SK-N-MC (cell line): ENCODE measurements around the gene CPSF7.
"Not testable (repeated sequence)": the region's sequence is repeated elsewhere in the genome, so short reads cannot be mapped to it uniquely, and the experiment has no call there.

Source experiments
- EZH2 ChIP-seq: fragments of 200-600 bp; sonication (generic); IDR thresholded peaks from one replicate; pipeline ENCODE4 v1.6.1; 2017; ENCODE audit warnings: antibody characterized with exemption
- POLR2AphosphoS5 ChIP-seq: IDR thresholded peaks from 2 replicates; pipeline ENCODE4 v1.6.1; 2012; ENCODE audit warnings: mild to moderate bottlenecking, low read depth, low read length, borderline replicate concordance

DNA sequence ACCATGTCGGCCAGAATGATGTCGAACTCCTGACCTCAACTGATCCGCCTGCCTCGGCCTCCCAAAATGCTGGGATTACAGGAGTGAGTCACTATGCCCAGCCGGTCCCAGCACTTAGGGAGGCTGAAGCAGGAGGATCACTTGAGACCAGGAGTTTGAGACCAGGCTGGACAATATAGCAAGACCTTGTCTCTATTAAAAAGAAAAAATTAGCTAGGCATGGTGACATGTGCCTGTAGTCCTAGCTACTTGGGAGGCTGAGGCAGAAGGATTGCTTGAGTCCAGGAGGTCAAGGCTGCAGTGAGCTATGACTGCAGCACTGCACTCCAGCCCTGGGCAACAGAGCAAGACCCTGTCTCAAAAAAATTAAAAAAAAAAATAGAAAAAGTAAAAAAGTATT is 45.9 kb downstream of the CPSF7 start:
- TF ChIP-seq EZH2, POLR2AphosphoS5: not testable (repeated sequence)
